Measurements from ENCODE around the gene BAIAP2.

BAIAP2 gene

GRCh38 chr17:81157848-81158687 lies 123.1 kb downstream of the BAIAP2 start:
- no peaks in the 10 kb centered on the region for H3K36me3 Mint-ChIP-seq (ENCODE audit: low read depth)
- peaks cover 11% of the 10 kb centered on the region for H3K27me3 Mint-ChIP-seq (ENCODE audit: low read depth, poor library complexity)
- no peak for DNase-seq
- TF ChIP-seq, protein P1, sequence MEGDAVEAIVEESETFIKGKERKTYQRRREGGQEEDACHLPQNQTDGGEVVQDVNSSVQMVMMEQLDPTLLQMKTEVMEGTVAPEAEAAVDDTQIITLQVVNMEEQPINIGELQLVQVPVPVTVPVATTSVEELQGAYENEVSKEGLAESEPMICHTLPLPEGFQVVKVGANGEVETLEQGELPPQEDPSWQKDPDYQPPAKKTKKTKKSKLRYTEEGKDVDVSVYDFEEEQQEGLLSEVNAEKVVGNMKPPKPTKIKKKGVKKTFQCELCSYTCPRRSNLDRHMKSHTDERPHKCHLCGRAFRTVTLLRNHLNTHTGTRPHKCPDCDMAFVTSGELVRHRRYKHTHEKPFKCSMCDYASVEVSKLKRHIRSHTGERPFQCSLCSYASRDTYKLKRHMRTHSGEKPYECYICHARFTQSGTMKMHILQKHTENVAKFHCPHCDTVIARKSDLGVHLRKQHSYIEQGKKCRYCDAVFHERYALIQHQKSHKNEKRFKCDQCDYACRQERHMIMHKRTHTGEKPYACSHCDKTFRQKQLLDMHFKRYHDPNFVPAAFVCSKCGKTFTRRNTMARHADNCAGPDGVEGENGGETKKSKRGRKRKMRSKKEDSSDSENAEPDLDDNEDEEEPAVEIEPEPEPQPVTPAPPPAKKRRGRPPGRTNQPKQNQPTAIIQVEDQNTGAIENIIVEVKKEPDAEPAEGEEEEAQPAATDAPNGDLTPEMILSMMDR (IDR thresholded peaks at IDR 0.05): no peak
- H3K4me3 Mint-ChIP-seq: no peak overlapping the region
- peaks cover 4% of the 10 kb centered on the region for H3K4me1 Mint-ChIP-seq
- no peaks in the 10 kb centered on the region for H3K9me3 Mint-ChIP-seq
- no peak overlapping the region for H3K27ac Mint-ChIP-seq

GRCh38 chr17:81158688-81159590 lies 124.0 kb downstream of the BAIAP2 start:
- Mint-ChIP-seq H3K4me1 (peaks cover 4% of the 10 kb centered on the region), H3K27ac (no peak overlapping the region), H3K36me3 (ENCODE audit: low read depth) (no peaks in the 10 kb centered on the region), H3K27me3 (ENCODE audit: low read depth, poor library complexity) (peaks cover 7% of the 10 kb centered on the region), H3K9me3 (no peaks in the 10 kb centered on the region), H3K4me3 (no peak overlapping the region)
- TF ChIP-seq, protein P1 (IDR thresholded peaks at IDR 0.05): no peak
- DNase-seq: no peak

- Mint-ChIP-seq H3K9me3 (no peaks in the 10 kb centered on the region), H3K4me1 (peaks cover 12% of the 10 kb centered on the region), H3K36me3 (ENCODE audit: low read depth) (no peaks in the 10 kb centered on the region), H3K4me3 (no peak overlapping the region), H3K27me3 (ENCODE audit: low read depth, poor library complexity) (peaks cover 7% of the 10 kb centered on the region), H3K27ac (no peak overlapping the region)
- DNase-seq: no peak
- TF ChIP-seq, protein P1 (IDR thresholded peaks at IDR 0.05): no peak
Observed at GRCh38 chr17:81159611-81160265, 124.8 kb downstream of the BAIAP2 start.

DNA sequence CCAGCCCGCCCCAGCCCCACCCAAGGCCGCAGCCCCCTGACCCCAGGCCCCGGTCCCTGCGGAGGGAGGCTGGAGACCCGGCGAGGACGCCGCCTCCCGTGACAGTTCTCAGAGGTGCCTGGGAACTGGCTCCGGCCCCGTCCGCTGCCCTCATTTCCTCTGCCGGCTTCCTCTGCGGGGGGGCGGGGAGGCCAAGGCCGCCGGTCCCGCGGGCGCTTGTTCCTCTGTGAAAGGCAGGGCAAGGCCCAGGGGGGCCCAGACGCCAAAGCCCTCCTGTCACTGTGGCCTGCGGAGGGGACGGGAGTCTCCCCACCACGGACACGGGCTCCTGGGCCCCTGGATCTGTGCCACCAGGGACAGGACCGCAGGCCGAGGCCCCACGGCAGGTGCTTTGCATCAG lies 125.4 kb downstream of the BAIAP2 start:
- Mint-ChIP-seq H3K27me3 (ENCODE audit: low read depth, poor library complexity) (peaks cover 5% of the 10 kb centered on the region), H3K36me3 (ENCODE audit: low read depth) (no peaks in the 10 kb centered on the region), H3K9me3 (no peaks in the 10 kb centered on the region), H3K4me3 (no peak overlapping the region), H3K4me1 (peaks cover 13% of the 10 kb centered on the region), H3K27ac (no peak overlapping the region)
- TF ChIP-seq, protein P1 (IDR thresholded peaks at IDR 0.05): no peak
- DNase-seq: no peak

DNA sequence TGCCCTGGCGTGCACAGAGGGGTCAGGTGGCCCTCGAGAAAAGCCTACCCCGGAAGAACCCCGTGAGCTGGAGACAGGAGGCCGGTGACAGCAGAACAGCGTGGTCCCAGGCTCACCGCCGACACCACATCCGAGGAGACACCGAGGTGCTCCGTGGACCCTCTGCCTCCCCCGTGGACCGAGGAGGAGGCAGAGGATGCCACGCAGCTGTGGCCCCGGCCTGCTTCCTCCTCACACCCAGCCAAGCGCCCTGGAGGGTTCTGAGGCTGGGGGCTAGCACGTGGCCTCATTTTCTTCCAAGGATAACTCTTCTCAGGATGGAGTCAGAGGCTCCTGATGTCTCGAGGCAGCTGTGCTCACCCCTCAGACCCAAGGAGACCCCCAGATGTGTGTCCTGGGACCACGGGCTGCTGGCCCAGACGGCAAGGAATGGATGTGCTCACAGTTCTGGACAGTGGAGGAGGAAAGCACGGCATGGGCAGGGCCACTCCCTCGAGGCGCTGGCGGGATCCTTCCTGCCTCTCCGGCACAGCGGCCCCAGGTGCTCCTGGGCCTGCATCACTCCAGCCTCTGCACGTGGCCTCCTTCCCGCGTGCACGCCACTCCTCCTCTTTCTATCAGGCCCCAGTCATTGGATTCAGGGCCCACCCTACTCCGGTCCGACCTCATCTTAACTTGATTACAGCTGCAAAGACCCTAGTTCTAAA lies 125.9 kb downstream of the BAIAP2 start:
- no peak overlapping the region for H3K27ac Mint-ChIP-seq
- DNase-seq: no peak

More for the DNA sequence above, 125.9 kb downstream of the BAIAP2 start:
- no peak overlapping the region for H3K4me3 Mint-ChIP-seq
- no peaks in the 10 kb centered on the region for H3K36me3 Mint-ChIP-seq (ENCODE audit: low read depth)
- H3K4me1 Mint-ChIP-seq: peaks cover 13% of the 10 kb centered on the region
- TF ChIP-seq, protein P1 (IDR thresholded peaks at IDR 0.05): no peak
- H3K9me3 Mint-ChIP-seq: no peaks in the 10 kb centered on the region
- no peaks in the 10 kb centered on the region for H3K27me3 Mint-ChIP-seq (ENCODE audit: low read depth, poor library complexity)
